Esophagus muscularis mucosa (tissue), 4 donors: Measurements from ENCODE around the gene DUSP16. TPM values are rescaled to one million over a fixed set of nuclear protein-coding genes. Genes with fewer than 3 reads are reported as not detected.

Source experiments
- DNase-seq: peaks from one replicate; pipeline ENCODE4 v3.0.0-alpha.2; 2017; ENCODE audit errors: extremely low spot score
- H3K27ac ChIP-seq, 4 donors: fragments of 200-600 bp; sonication (generic); replicated peaks in 1 of 4; 1 replicate in 3 of 4; 2 replicates in 1 of 4; pipeline ENCODE4 v1.5.1; 2016 to 2019; ENCODE audit warnings: mild to moderate bottlenecking in 1 of 4
- H3K27me3 ChIP-seq, 4 donors: fragments of 200-600 bp; sonication (generic); one replicate each; pipeline versions ENCODE4 v1.5.1 to v1.6.0; 2016 to 2019
- H3K36me3 ChIP-seq, 4 donors: fragments of 200-600 bp; sonication (generic); one replicate each; pipeline ENCODE4 v1.5.1; 2016 to 2019
- H3K4me1 ChIP-seq, 4 donors: fragments of 200-600 bp; sonication (generic); one replicate each; pipeline ENCODE4 v1.5.1; 2016 to 2019
- H3K4me3 ChIP-seq, 4 donors: fragments of 200-600 bp; sonication (generic); 1 replicate in 2 of 4; 2 replicates in 2 of 4; pipeline ENCODE4 v1.5.1; 2016 to 2019; ENCODE audit warnings: mild to moderate bottlenecking in 4 of 4, moderate library complexity in 1 of 4
- H3K9me3 ChIP-seq, 4 donors: fragments of 200-600 bp; sonication (generic); 1 replicate in 3 of 4; 2 replicates in 1 of 4; pipeline ENCODE4 v1.5.1; 2016 to 2019
- CTCF ChIP-seq, 3 experiments: fragments of 200-600 bp in 2 of 3; fragments of 450-650 bp in 1 of 3; sonication (generic) in 2 of 3; IDR thresholded peaks; one replicate each; pipeline ENCODE4 v1.5.1; 2017 to 2019; ENCODE audit warnings: antibody characterized with exemption in 3 of 3, mild to moderate bottlenecking in 2 of 3, moderate library complexity in 1 of 3
- EP300 ChIP-seq: sonication (generic); formaldehyde crosslinking; IDR thresholded peaks from one replicate; pipeline ENCODE4 v1.6.1; 2017; ENCODE audit warnings: antibody characterized with exemption
- POLR2A ChIP-seq: fragments of 450-650 bp; IDR thresholded peaks from one replicate; pipeline ENCODE4 v1.6.1; 2017; ENCODE audit warnings: antibody characterized with exemption, moderate library complexity, mild to moderate bottlenecking, low read depth
- POLR2AphosphoS5 ChIP-seq, 2 donors: sonication (generic); formaldehyde crosslinking; IDR thresholded peaks; one replicate each; pipeline ENCODE4 v1.6.1; 2017; ENCODE audit warnings: antibody characterized with exemption in 2 of 2
- WGBS: methylation state at CpG from one replicate; pipeline ENCODE4 v1.1.5; 2018; 5-methylcytosine and 5-hydroxymethylcytosine counted together
- intact Hi-C: fragments of 100-400 bp; cut with DNase I; formaldehyde crosslinking; loops from one replicate; pipeline ENCODE4 v1.15.1; 2023
- total RNA-seq, 4 donors: library from RNA; depleted of rRNA; stranded (reverse); fragments of >200 nt; gene quantifications; one replicate each; pipeline versions ENCODE4 v1.1.0 to v1.2.1, GENCODE V29; 2016

Gene DUSP16
- total RNA-seq, 4 donors from 2014 or later, result 10.0 to 17.0 (median 13.9) TPM

GRCh38 chr12:12468575-12468974 lies 94.1 kb downstream of the DUSP16 start:
- H3K36me3 ChIP-seq, result peaks cover 0 to 25% (median 12%) of the 10 kb centered on the region in 4 donors
- TF ChIP-seq CTCF (IDR thresholded peaks at IDR 0.05) (no peak), POLR2AphosphoS5 (IDR thresholded peaks at IDR 0.05) (no peak), POLR2A (no peak), EP300 (no peak)
- no peaks in the 10 kb centered on the region for H3K9me3 ChIP-seq
- 100% methylated on average over 3 of the region's 3 CpGs for WGBS
- H3K27me3 ChIP-seq, result no peaks in the 10 kb centered on the region
- no peak overlapping the region for H3K27ac ChIP-seq
- no peak overlapping the region for H3K4me3 ChIP-seq
- no peaks in the 10 kb centered on the region for H3K4me1 ChIP-seq
- no peak for DNase-seq
- intact Hi-C loops, result no loop called here

GRCh38 chr12:12467688-12468261 lies 94.9 kb downstream of the DUSP16 start:
- intact Hi-C loops, result no loop called here
- no peaks in the 10 kb centered on the region for H3K27me3 ChIP-seq
- H3K4me3 ChIP-seq, result no peak overlapping the region
- no peaks in the 10 kb centered on the region for H3K9me3 ChIP-seq
- no peaks in the 10 kb centered on the region for H3K4me1 ChIP-seq
- no peak overlapping the region for H3K27ac ChIP-seq
- TF ChIP-seq EP300 (no peak), POLR2AphosphoS5 (IDR thresholded peaks at IDR 0.05) (no peak), POLR2A (no peak)
- 84% methylated on average over 13 of the region's 14 CpGs for WGBS
- peaks cover 0 to 22% (median 12%) of the 10 kb centered on the region in 4 donors for H3K36me3 ChIP-seq
- no peak for DNase-seq

GRCh38 chr12:12467264-12467663 lies 95.4 kb downstream of the DUSP16 start:
- H3K27ac ChIP-seq, result no peak overlapping the region
- DNase-seq, result no peak
- intact Hi-C loops, result no loop called here
- H3K9me3 ChIP-seq, result no peaks in the 10 kb centered on the region
- WGBS, result 91% methylated on average over 6 of the region's 6 CpGs
- H3K36me3 ChIP-seq, result peaks cover 0 to 22% (median 12%) of the 10 kb centered on the region in 4 donors
- no peaks in the 10 kb centered on the region for H3K27me3 ChIP-seq
- no peak overlapping the region for H3K4me3 ChIP-seq
- H3K4me1 ChIP-seq, result no peaks in the 10 kb centered on the region
- no peak for TF ChIP-seq POLR2AphosphoS5 (IDR thresholded peaks at IDR 0.05)
- no peak for TF ChIP-seq CTCF (IDR thresholded peaks at IDR 0.05)
- TF ChIP-seq POLR2A, result no peak
- TF ChIP-seq EP300, result no peak

GRCh38 chr12:12466157-12466556 lies 96.5 kb downstream of the DUSP16 start:
- Histone ChIP-seq H3K27me3 (no peaks in the 10 kb centered on the region), H3K4me3 (no peak overlapping the region), H3K4me1 (peaks cover 0 to 5% (median 2%) of the 10 kb centered on the region in 4 donors), H3K36me3 (peaks cover 0 to 22% (median 12%) of the 10 kb centered on the region in 4 donors), H3K27ac (no peak overlapping the region), H3K9me3 (no peaks in the 10 kb centered on the region)
- WGBS, result 90% methylated on average over 7 of the region's 7 CpGs
- TF ChIP-seq POLR2A, result no peak
- no peak for TF ChIP-seq POLR2AphosphoS5 (IDR thresholded peaks at IDR 0.05)
- TF ChIP-seq CTCF (IDR thresholded peaks at IDR 0.05), result no peak
- no peak for TF ChIP-seq EP300
- no peak for DNase-seq
- intact Hi-C loops, result no loop called here

GRCh38 chr12:12465522-12465921 lies 97.1 kb downstream of the DUSP16 start:
- Histone ChIP-seq H3K27ac (no peak overlapping the region), H3K27me3 (no peaks in the 10 kb centered on the region), H3K4me3 (no peak overlapping the region), H3K4me1 (peaks cover 0 to 11% (median 3%) of the 10 kb centered on the region in 4 donors), H3K9me3 (no peaks in the 10 kb centered on the region), H3K36me3 (peaks cover 0 to 22% (median 12%) of the 10 kb centered on the region in 4 donors)
- whole genome bisulfite sequencing, result 91% methylated on average over 7 of the region's 20 CpGs
- no peak for TF ChIP-seq POLR2A
- TF ChIP-seq CTCF (IDR thresholded peaks at IDR 0.05), result no peak
- no peak for TF ChIP-seq POLR2AphosphoS5 (IDR thresholded peaks at IDR 0.05)
- no peak for TF ChIP-seq EP300
- no peak for DNase-seq
- intact Hi-C loops, result no loop called here
